PC-9 (cell line): ENCODE results near the gene FIZ1. TPM values are rescaled to one million over a fixed set of nuclear protein-coding genes. Genes with fewer than 3 reads are reported as not detected.

Experiments used
- BruUV-seq: library from RNA; stranded (reverse); fragments of 400-500 nt; replicated peaks from 2 replicates; lab custom pipeline; 2021; lab: Mats Ljungman, UMichigan
- CTCF ChIA-PET: fragments of 300-600 bp; sonication (Branson Sonifier 250); formaldehyde crosslinking; loops from one replicate; lab custom pipeline; 2022; ENCODE audit warnings: antibody characterized with exemption; lab: Charles Lee
- POLR2A ChIA-PET: fragments of 300-600 bp; sonication (Branson Sonifier 250); formaldehyde crosslinking; loops from one replicate; lab custom pipeline; 2022; ENCODE audit warnings: antibody characterized with exemption; ENCODE audit not compliant: unreplicated experiment; lab: Charles Lee
- DNase-seq, 2 experiments: peaks; one replicate each; pipeline versions ENCODE4 v3.0.0 to v3.0.0-alpha.2; 2015 to 2022; ENCODE audit warnings: mixed read lengths in 1 of 2
- H2AFZ ChIP-seq: fragments of 200-600 bp; sonication (generic); 2 replicates; pipeline ENCODE4 v1.8.1; 2017; ENCODE audit warnings: antibody characterized with exemption
- H3F3A ChIP-seq: fragments of 200-600 bp; sonication (generic); 2 replicates; pipeline ENCODE4 v1.8.1; 2017; ENCODE audit warnings: antibody characterized with exemption, mild to moderate bottlenecking, low read depth; ENCODE audit not compliant: insufficient read depth
- H3K27ac ChIP-seq: fragments of 200-600 bp; sonication (generic); 2 replicates; pipeline ENCODE4 v1.6.1; 2016; ENCODE audit warnings: mixed run types
- H3K27me3 ChIP-seq: fragments of 200-600 bp; sonication (generic); 2 replicates; pipeline ENCODE4 v1.6.1; 2016; ENCODE audit warnings: low read depth, mixed run types; ENCODE audit not compliant: insufficient read depth
- H3K36me3 ChIP-seq: fragments of 200-600 bp; sonication (generic); 2 replicates; pipeline ENCODE4 v1.6.1; 2016; ENCODE audit warnings: low read depth, mixed run types
- H3K4me1 ChIP-seq: fragments of 200-600 bp; sonication (generic); replicated peaks from 2 replicates; pipeline ENCODE4 v1.6.1; 2016; ENCODE audit warnings: mixed run types; ENCODE audit not compliant: insufficient read depth
- H3K4me2 ChIP-seq: fragments of 200-600 bp; sonication (generic); 2 replicates; pipeline ENCODE4 v1.6.1; 2017; ENCODE audit warnings: mixed run types
- H3K4me3 ChIP-seq: fragments of 200-600 bp; sonication (generic); 2 replicates; pipeline ENCODE4 v1.6.1; 2016; ENCODE audit warnings: mixed run types
- H3K79me2 ChIP-seq: fragments of 200-600 bp; sonication (generic); 2 replicates; pipeline ENCODE4 v1.6.1; 2017; ENCODE audit warnings: low read depth, mixed run types
- H3K9me2 ChIP-seq: fragments of 200-600 bp; sonication (generic); 2 replicates; pipeline ENCODE4 v1.8.1; 2017; ENCODE audit warnings: mild to moderate bottlenecking; ENCODE audit not compliant: insufficient read depth
- H3K9me3 ChIP-seq: fragments of 200-600 bp; sonication (generic); 2 replicates; pipeline ENCODE4 v1.8.1; 2016; ENCODE audit warnings: low read depth; ENCODE audit not compliant: insufficient read depth
- H4K20me1 ChIP-seq: fragments of 200-600 bp; sonication (generic); 2 replicates; pipeline ENCODE4 v1.8.1; 2017; ENCODE audit not compliant: insufficient read depth
- CTCF ChIP-seq: fragments of 200-600 bp; sonication (generic); conservative IDR thresholded peaks from 2 replicates; pipeline ENCODE4 v1.6.1; 2017; ENCODE audit warnings: mixed run types, antibody characterized with exemption, mild to moderate bottlenecking, moderate library complexity
- EZH2 ChIP-seq: fragments of 200-600 bp; sonication (generic); IDR thresholded peaks from 2 replicates; pipeline ENCODE4 v1.8.0; 2017; ENCODE audit warnings: antibody characterized with exemption, low read depth
- intact Hi-C: fragments of 100-400 bp; cut with micrococcal nuclease; formaldehyde crosslinking; loops from one replicate; pipeline ENCODE4 v1.10.0; 2022; ENCODE audit not compliant: unreplicated experiment
- total RNA-seq: library from RNA; stranded (reverse); gene quantifications from 2 replicates; pipeline ENCODE4 v1.2.3, GENCODE V29; 2021

Gene FIZ1
- total RNA-seq, 1 experiment from 2014 or later: 25.4 TPM

- H3K4me2 ChIP-seq: no peak overlapping the region
- no peaks in the 10 kb centered on the region; the same call in 1 of the 2 replicates for H3K36me3 ChIP-seq
- BruUV-seq: no TSS peak
- H3K9me2 ChIP-seq: no peaks in the 10 kb centered on the region
- POLR2A ChIA-PET: no interaction called here
- peaks cover 3% of the 10 kb centered on the region for H3K4me1 ChIP-seq
- H3K79me2 ChIP-seq: no peaks in the 10 kb centered on the region
- no peaks in the 10 kb centered on the region for H3K9me3 ChIP-seq
- H3K27ac ChIP-seq: no peak overlapping the region
- H3K4me3 ChIP-seq: no peak overlapping the region
- CTCF ChIA-PET: no interaction called here
- H3F3A ChIP-seq: peaks cover 37% of the 10 kb centered on the region
- intact Hi-C loops: no loop called here
- DNase-seq: no peak
- no peaks in the 10 kb centered on the region for H3K27me3 ChIP-seq
- H2AFZ ChIP-seq: no peak overlapping the region
- TF ChIP-seq CTCF (no peak), EZH2 (no peak)
- H4K20me1 ChIP-seq: no peaks in the 10 kb centered on the region
These were observed 7.8 kb downstream of the FIZ1 start for GRCh38 chr19:55591555-55591954.

GRCh38 chr19:55590617-55591016 lies 8.7 kb downstream of the FIZ1 start:
- POLR2A ChIA-PET: no interaction called here
- H3K27ac ChIP-seq: no peak overlapping the region

GRCh38 chr19:55590109-55590508 lies 9.2 kb downstream of the FIZ1 start:
- Histone ChIP-seq H3K27me3 (0 out of 2 replicates have a peak, but pooled peaks cover under 1% of the 10 kb centered on the region), H2AFZ (no peak overlapping the region), H3K4me2 (no peak overlapping the region), H3K36me3 (no peaks in the 10 kb centered on the region), H3F3A (peaks cover 36% of the 10 kb centered on the region), H3K4me1 (peaks cover 10% of the 10 kb centered on the region), H3K4me3 (no peak overlapping the region), H3K27ac (no peak overlapping the region), H3K79me2 (no peaks in the 10 kb centered on the region), H4K20me1 (no peaks in the 10 kb centered on the region), H3K9me2 (no peaks in the 10 kb centered on the region), H3K9me3 (no peaks in the 10 kb centered on the region)
- no TSS peak for BruUV-seq
- TF ChIP-seq EZH2 (no peak), CTCF (no peak)
- intact Hi-C loops: no loop called here
- CTCF ChIA-PET: no interaction called here
- POLR2A ChIA-PET: no interaction called here
- no peak for DNase-seq

More at GRCh38 chr19:55590617-55591016, 8.7 kb downstream of the FIZ1 start:
- peaks cover 10% of the 10 kb centered on the region for H3K4me1 ChIP-seq
- no peak overlapping the region for H3K4me3 ChIP-seq
- no peak overlapping the region for H3K4me2 ChIP-seq
- no peaks in the 10 kb centered on the region for H4K20me1 ChIP-seq
- no peaks in the 10 kb centered on the region for H3K9me2 ChIP-seq
- H2AFZ ChIP-seq: no peak overlapping the region
- no peaks in the 10 kb centered on the region for H3K27me3 ChIP-seq
- H3K9me3 ChIP-seq: no peaks in the 10 kb centered on the region
- peak in 1 of 2 experiments; percentile 59 for DNase-seq
- no TSS peak for BruUV-seq
- H3K36me3 ChIP-seq: no peaks in the 10 kb centered on the region; the same call in 1 of the 2 replicates
- TF ChIP-seq CTCF: no peak
- TF ChIP-seq EZH2: no peak
- CTCF ChIA-PET: no interaction called here
- peaks cover 36% of the 10 kb centered on the region for H3F3A ChIP-seq
- H3K79me2 ChIP-seq: no peaks in the 10 kb centered on the region
- intact Hi-C loops: no loop called here
